Breast epithelium (tissue), 4 donors: ENCODE results near the gene PLET1. TPM values are rescaled to one million over a fixed set of nuclear protein-coding genes. Genes with fewer than 3 reads are reported as not detected.

Experiments used
- DNase-seq, 2 donors: peaks; one replicate each; pipeline ENCODE4 v3.0.0-alpha.2; 2019; ENCODE audit warnings: low spot score in 2 of 2
- H3K27ac ChIP-seq, 2 donors: fragments of 200-600 bp; sonication (generic) in 1 of 2; one replicate each; pipeline ENCODE4 v1.5.1; 2016 to 2019; ENCODE audit warnings: mild to moderate bottlenecking in 1 of 2
- H3K27me3 ChIP-seq, 2 donors: fragments of 200-600 bp; sonication (generic) in 1 of 2; one replicate each; pipeline versions ENCODE4 v1.5.1 to v1.6.0; 2017 to 2019; ENCODE audit warnings: control low read depth in 1 of 2, mild to moderate bottlenecking in 1 of 2
- H3K36me3 ChIP-seq: fragments of 200-600 bp; one replicate; pipeline ENCODE4 v1.5.1; 2019
- H3K4me1 ChIP-seq, 2 donors: fragments of 200-600 bp; sonication (generic); one replicate each; pipeline ENCODE4 v1.5.1; 2016 to 2019; ENCODE audit warnings: control low read depth in 1 of 2
- H3K4me3 ChIP-seq, 3 donors: fragments of 200-600 bp; sonication (generic); 1 replicate in 2 of 3; 2 replicates in 1 of 3; pipeline ENCODE4 v1.5.1; 2016 to 2019; ENCODE audit warnings: mild to moderate bottlenecking in 3 of 3, moderate library complexity in 2 of 3
- H3K9me3 ChIP-seq, 2 donors: fragments of 200-600 bp; sonication (generic) in 1 of 2; one replicate each; pipeline ENCODE4 v1.5.1; 2016 to 2019; ENCODE audit warnings: control low read depth in 1 of 2
- POLR2A ChIP-seq: fragments of 450-650 bp; IDR thresholded peaks from one replicate; pipeline ENCODE4 v1.6.1; 2016; ENCODE audit warnings: antibody characterized with exemption, mild to moderate bottlenecking, moderate library complexity
- POLR2AphosphoS5 ChIP-seq, 3 donors: sonication (generic); formaldehyde crosslinking; IDR thresholded peaks; one replicate each; pipeline ENCODE4 v1.6.1; 2017; ENCODE audit warnings: antibody characterized with exemption in 3 of 3
- intact Hi-C: fragments of 100-400 bp; cut with DNase I; formaldehyde crosslinking; loops from one replicate; pipeline ENCODE4 v1.15.1; 2023; ENCODE audit warnings: low total_unique reads
- total RNA-seq, 3 donors: library from RNA; depleted of rRNA; stranded (reverse); fragments of >200 nt; gene quantifications; one replicate each; pipeline ENCODE4 v1.1.0, GENCODE V29; 2016
- TF ChIP-seq, protein P1 (sequence below), 3 donors: fragments of 450-650 bp; IDR thresholded peaks; one replicate each; pipeline ENCODE4 v1.5.1; 2016 to 2017; ENCODE audit warnings: antibody characterized with exemption in 3 of 3, mild to moderate bottlenecking in 3 of 3, moderate library complexity in 3 of 3

Gene PLET1
- total RNA-seq, 3 donors from 2014 or later = not detected

DNA sequence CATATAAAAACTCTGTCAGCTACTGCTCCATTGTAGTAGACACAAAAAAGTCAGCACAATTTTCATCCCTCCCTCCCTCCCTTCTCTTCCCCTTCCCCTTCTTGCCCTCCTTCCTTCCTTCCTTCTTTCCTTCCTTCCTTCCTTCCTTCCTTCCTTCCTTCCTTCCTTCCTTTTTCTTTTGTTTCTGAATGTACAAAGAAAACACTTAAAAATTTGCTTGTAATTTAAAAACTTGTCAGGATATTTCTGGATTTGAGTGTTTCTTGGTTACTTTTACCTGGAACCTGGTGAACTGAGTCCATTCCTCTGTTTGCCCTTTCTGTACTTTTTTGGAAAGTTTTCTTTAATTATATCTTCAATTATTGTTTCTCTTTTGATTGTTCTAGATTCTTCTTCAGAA lies 31.5 kb upstream of the PLET1 start:
- no peaks in the 10 kb centered on the region for H3K27me3 ChIP-seq
- peaks cover 0 to 9% of the 10 kb centered on the region in 2 donors for H3K4me1 ChIP-seq
- TF ChIP-seq POLR2AphosphoS5 (IDR thresholded peaks at IDR 0.05) = no peak
- TF ChIP-seq POLR2A = no peak
- TF ChIP-seq, protein P1, sequence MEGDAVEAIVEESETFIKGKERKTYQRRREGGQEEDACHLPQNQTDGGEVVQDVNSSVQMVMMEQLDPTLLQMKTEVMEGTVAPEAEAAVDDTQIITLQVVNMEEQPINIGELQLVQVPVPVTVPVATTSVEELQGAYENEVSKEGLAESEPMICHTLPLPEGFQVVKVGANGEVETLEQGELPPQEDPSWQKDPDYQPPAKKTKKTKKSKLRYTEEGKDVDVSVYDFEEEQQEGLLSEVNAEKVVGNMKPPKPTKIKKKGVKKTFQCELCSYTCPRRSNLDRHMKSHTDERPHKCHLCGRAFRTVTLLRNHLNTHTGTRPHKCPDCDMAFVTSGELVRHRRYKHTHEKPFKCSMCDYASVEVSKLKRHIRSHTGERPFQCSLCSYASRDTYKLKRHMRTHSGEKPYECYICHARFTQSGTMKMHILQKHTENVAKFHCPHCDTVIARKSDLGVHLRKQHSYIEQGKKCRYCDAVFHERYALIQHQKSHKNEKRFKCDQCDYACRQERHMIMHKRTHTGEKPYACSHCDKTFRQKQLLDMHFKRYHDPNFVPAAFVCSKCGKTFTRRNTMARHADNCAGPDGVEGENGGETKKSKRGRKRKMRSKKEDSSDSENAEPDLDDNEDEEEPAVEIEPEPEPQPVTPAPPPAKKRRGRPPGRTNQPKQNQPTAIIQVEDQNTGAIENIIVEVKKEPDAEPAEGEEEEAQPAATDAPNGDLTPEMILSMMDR (IDR thresholded peaks at IDR 0.05) = no peak
- H3K36me3 ChIP-seq = no peaks in the 10 kb centered on the region
- no peaks in the 10 kb centered on the region for H3K9me3 ChIP-seq
- no peak overlapping the region for H3K27ac ChIP-seq
- H3K4me3 ChIP-seq = no peak overlapping the region
- no peak for DNase-seq
- intact Hi-C loops = no loop called here

- Histone ChIP-seq H3K4me3 (no peak overlapping the region), H3K9me3 (no peaks in the 10 kb centered on the region), H3K27ac (no peak overlapping the region), H3K27me3 (no peaks in the 10 kb centered on the region), H3K36me3 (no peaks in the 10 kb centered on the region), H3K4me1 (peaks cover 0 to 9% of the 10 kb centered on the region in 2 donors)
- intact Hi-C loops = no loop called here
- DNase-seq = no peak
- TF ChIP-seq POLR2A = no peak
- TF ChIP-seq, protein P1 (IDR thresholded peaks at IDR 0.05) = no peak
- no peak for TF ChIP-seq POLR2AphosphoS5 (IDR thresholded peaks at IDR 0.05)
Measured at GRCh38 chr11:112291191-112291590, 30.5 kb upstream of the PLET1 start.

DNA sequence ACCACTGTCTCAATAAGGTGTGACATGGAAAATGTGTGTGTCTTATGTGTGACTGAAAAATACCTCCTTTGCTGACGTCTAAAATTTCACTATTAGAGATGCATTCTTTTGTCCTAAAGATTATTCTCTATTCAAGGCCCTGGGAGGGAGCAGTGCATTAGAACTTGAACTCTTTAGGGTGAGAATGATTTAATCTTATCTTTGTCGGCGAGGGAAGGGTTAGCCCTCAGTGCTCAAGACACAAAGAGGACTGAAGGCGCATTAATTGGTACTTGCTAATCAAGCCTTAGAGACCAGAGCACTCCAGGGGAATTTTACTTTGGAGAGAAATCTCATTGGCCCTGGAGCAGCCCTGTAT lies 29.8 kb upstream of the PLET1 start:
- Histone ChIP-seq H3K27me3 (no peaks in the 10 kb centered on the region), H3K36me3 (no peaks in the 10 kb centered on the region), H3K4me1 (peaks cover 0 to 9% of the 10 kb centered on the region in 2 donors), H3K9me3 (no peaks in the 10 kb centered on the region), H3K4me3 (peak overlapping the region; percentile 48 to 72 (median 57)), H3K27ac (peak overlapping the region in 1 of 2 donors; percentile 25)
- intact Hi-C loops = no loop called here
- TF ChIP-seq POLR2AphosphoS5 (IDR thresholded peaks at IDR 0.05) (no peak), POLR2A (no peak)
- TF ChIP-seq, protein P1 (IDR thresholded peaks at IDR 0.05) = no peak
- no peak for DNase-seq

DNA sequence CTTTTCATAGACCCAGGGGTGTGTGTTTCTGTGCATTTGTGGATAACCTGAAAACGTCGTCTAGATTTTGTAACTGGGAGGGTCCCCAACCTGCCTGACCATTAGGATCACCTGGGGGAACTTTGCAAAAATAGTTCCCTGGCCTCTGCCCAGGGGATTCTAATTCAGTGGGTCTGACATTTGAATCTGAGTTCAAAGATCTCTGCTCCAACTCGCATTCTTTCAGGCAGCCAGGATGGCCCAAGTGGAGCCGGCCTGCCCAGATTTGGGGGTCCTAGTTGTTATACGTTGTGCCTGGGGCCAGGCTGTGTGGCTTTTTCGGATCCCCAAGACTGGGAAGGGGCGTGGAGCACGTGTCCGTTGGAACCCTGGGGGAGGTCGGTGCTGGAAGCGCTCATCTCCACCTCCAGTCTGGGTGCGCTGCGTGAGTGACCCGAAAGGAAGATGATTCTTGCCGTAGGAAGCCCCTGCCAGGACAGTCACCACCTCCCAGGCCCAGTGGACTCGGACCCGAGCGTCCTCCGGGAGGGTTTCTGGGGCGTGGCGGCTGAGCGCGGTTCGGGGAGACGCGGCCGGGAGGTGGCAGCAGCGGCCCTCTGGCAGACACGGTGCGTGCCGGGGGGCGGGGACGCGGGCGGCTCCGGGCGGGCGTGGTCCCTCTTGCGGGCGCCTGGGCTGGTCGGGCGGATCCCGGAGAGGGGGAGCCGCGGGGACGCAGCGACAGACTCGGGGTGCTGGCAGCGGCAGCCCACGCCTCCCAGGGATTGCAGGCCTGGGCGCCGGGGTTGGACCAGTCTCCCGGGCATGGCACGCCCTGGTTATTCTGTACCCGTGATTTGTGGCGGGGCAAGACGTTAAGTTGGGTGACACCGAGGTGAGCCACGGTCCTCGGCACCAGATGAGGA lies 29.2 kb upstream of the PLET1 start:
- peak overlapping the region; percentile 48 to 72 (median 57) for H3K4me3 ChIP-seq
- intact Hi-C loops = no loop called here
- H3K36me3 ChIP-seq = no peaks in the 10 kb centered on the region
- no peaks in the 10 kb centered on the region for H3K9me3 ChIP-seq
- peak; percentile 61 to 76 for DNase-seq
- TF ChIP-seq, protein P1 (IDR thresholded peaks at IDR 0.05) = peak in 2 of 3 donors; percentile 47 to 80
- no peak for TF ChIP-seq POLR2AphosphoS5 (IDR thresholded peaks at IDR 0.05)
- peak overlapping the region in 1 of 2 donors; percentile 25 for H3K27ac ChIP-seq
- H3K27me3 ChIP-seq = no peaks in the 10 kb centered on the region
- H3K4me1 ChIP-seq = peaks cover 0 to 9% of the 10 kb centered on the region in 2 donors

- intact Hi-C loops = no loop called here
- DNase-seq = no peak
- H3K27ac ChIP-seq = no peak overlapping the region
- H3K4me3 ChIP-seq = no peak overlapping the region
- no peaks in the 10 kb centered on the region for H3K36me3 ChIP-seq
- no peak for TF ChIP-seq POLR2AphosphoS5 (IDR thresholded peaks at IDR 0.05)
- TF ChIP-seq POLR2A = no peak
- TF ChIP-seq, protein P1 (IDR thresholded peaks at IDR 0.05) = no peak
- H3K9me3 ChIP-seq = no peaks in the 10 kb centered on the region
- H3K27me3 ChIP-seq = no peaks in the 10 kb centered on the region
- H3K4me1 ChIP-seq = peaks cover 0 to 8% of the 10 kb centered on the region in 2 donors
Measured at GRCh38 chr11:112288021-112288420, 27.4 kb upstream of the PLET1 start.
